GM19395 (cell line): Measurements from ENCODE around the gene SPACA5.
"Not testable (repeated sequence)": the region's sequence is repeated elsewhere in the genome, so short reads cannot be mapped to it uniquely, and the experiment has no call there.

Experiments used
- ATAC-seq: cut with Tn5 transposase; IDR thresholded peaks from one replicate; pipeline ENCODE4 v1.9.1; 2021; ENCODE audit warnings: mild to moderate bottlenecking, moderate library complexity; ENCODE audit not compliant: unreplicated experiment

SPACA5 gene

GRCh38 chrX:48006688-48007087 is at the start of gene SPACA5:
SPACA5 (plus strand) TSS chrX:48006988; CDS start chrX:48007803, 815 bp downstream.
- not testable (repeated sequence) for ATAC-seq

- ATAC-seq, result not testable (repeated sequence)
Observed at GRCh38 chrX:47958206-47958605, 48.6 kb upstream of the SPACA5 start.

GRCh38 chrX:47958761-47959342 is 47.9 kb upstream of the SPACA5 start:
- ATAC-seq, result no peak

GRCh38 chrX:47960406-47960805 is 46.4 kb upstream of the SPACA5 start:
- no peak for ATAC-seq

GRCh38 chrX:47961830-47962229 is 45.0 kb upstream of the SPACA5 start:
- ATAC-seq, result not testable (repeated sequence)

GRCh38 chrX:47965526-47965925 is 41.3 kb upstream of the SPACA5 start:
- ATAC-seq, result not testable (repeated sequence)

- ATAC-seq, result no peak
Observed at GRCh38 chrX:47973235-47973634, 33.6 kb upstream of the SPACA5 start.

- ATAC-seq, result no peak
Observed at GRCh38 chrX:47976254-47977151, 30.3 kb upstream of the SPACA5 start.

GRCh38 chrX:47991263-47992094 is 15.3 kb upstream of the SPACA5 start:
- no peak for ATAC-seq

GRCh38 chrX:47992095-47992380 is 14.8 kb upstream of the SPACA5 start:
- no peak for ATAC-seq

GRCh38 chrX:47992669-47993068 is 14.1 kb upstream of the SPACA5 start:
- no peak for ATAC-seq

- no peak for ATAC-seq
Observed at GRCh38 chrX:48001260-48001659, 5.5 kb upstream of the SPACA5 start.

GRCh38 chrX:48002319-48002718 is 4.5 kb upstream of the SPACA5 start:
- ATAC-seq, result no peak

- no peak for ATAC-seq
Observed at GRCh38 chrX:48002929-48003328, 3.9 kb upstream of the SPACA5 start.

- ATAC-seq, result peak; percentile 34
Observed at GRCh38 chrX:48003367-48003757, 3.4 kb upstream of the SPACA5 start.

GRCh38 chrX:48003758-48004457 is 2.9 kb upstream of the SPACA5 start, which contains the start of gene ZNF182:
ZNF182 (minus strand) TSS chrX:48003989; CDS start chrX:48002609, 1,380 bp downstream.
- ATAC-seq, result peak; percentile 91

GRCh38 chrX:48009445-48009960 is 2.7 kb downstream of the SPACA5 start:
- ATAC-seq, result not testable (repeated sequence)

GRCh38 chrX:48016583-48017310 is 10.0 kb downstream of the SPACA5 start:
- not testable (repeated sequence) for ATAC-seq

GRCh38 chrX:48019892-48020291 is 13.1 kb downstream of the SPACA5 start:
- ATAC-seq, result not testable (repeated sequence)

GRCh38 chrX:48020472-48020871 is 13.7 kb downstream of the SPACA5 start:
- ATAC-seq, result not testable (repeated sequence)
